HG02885 (cell line): ENCODE measurements around the gene HOXA9.

Source experiments
- ATAC-seq: cut with Tn5 transposase; IDR thresholded peaks from one replicate; pipeline ENCODE4 v1.9.1; 2021; ENCODE audit warnings: mild to moderate bottlenecking; ENCODE audit not compliant: unreplicated experiment, poor library complexity

The HOXA9 gene

GRCh38 chr7:27165089-27165995, at the start of gene HOXA9:
Gene HOXA9 (minus strand): TSS chr7:27165537. CDS start chr7:27165457, 80 bp downstream.
- ATAC-seq = no peak

DNA sequence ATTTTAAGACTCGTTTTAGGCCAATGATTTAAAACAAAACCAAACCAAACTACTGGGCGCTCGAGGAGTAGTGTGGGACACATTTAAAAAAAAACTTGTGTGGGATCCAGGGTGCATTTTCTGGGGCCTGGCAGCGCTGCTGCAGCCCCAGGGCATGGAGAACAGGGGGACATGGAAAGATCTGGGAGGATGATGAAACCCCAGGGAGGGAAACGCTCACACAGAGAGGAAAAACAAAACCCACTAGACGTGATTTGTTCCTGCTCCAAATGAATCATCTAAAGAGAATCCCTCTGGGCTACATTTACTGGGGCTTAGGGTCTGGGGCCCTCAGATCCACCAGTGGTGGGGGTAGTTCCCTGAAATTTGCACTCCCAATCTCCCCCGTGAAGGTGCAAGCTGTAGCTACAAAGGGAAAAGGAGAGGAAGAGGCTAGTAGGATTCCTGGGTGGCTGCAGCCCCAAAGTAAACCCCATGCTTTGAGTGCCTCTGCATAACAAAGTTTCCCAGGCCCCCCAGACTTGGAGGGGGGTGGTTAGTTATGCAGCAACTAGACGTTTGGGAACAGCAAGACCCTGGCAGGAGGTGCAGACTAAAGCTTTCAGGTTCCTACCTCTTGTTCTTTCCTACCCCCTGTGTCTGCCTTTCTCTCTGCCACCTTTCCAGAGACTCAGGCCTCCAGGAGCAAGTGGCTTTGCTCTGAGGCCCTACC, 49.1 kb upstream of the HOXA9 start:
- ATAC-seq = no peak

DNA sequence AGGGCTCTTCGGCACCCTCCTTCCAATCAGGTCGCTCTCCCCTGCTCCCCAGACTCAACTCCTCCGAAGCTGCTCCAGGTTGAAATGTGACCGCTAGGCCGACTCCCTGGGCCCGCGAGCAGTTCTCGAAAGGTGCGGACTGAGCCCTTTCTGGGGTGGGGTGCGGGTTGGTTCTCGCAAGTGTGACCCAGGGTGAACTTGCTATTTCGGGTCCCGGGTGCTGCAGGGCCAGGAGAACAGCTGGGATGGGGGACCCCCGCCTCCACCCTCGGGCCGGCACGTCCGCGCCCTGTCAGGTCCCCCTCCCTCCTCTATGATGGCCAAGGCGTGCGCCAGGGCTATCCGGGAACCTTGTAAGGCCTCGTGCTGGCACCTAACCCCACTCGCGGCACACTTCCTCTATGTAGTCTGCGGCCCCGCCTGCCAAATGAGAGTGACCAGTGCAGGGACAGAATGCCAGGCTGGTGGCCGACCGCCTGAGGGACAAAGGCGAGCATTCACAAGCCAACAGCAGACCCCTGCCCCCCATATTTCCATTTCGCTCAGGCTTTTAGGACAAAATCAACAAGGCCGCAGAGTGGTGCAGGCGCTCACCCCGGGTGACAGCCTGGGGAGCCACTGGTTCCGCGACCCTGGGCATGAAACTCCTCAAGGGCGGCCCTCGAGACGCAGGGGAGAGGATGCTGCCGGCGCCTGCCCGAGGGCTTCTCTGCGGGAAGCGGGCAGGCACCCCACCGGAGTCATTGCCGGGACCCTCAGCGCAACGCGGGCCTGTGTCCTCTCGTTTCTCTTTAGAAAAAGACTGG, 48.3 kb upstream of the HOXA9 start:
- no peak for ATAC-seq

GRCh38 chr7:27212497-27213432, 47.4 kb upstream of the HOXA9 start:
- no peak for ATAC-seq

DNA sequence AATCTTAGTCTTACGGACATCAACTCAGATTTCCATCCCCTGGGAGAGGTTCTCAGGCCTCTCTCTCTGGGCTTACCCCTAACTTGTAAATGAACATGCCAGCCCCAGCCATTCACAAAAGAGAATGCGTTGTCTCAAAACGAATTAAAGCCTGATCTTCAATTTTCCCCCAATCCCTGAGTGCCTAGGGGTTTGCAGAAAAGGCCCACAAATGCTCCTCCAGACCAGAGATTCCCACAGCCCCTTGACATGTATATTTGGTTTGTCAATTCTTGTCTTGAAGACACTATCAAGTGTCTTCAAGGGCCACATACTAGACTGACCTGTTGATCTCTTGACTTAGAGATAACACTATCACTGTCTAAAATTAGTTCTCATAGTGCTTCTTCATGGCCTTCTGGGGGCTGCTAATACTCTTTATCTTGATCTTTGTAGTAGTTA, 46.4 kb upstream of the HOXA9 start:
- ATAC-seq = no peak

DNA sequence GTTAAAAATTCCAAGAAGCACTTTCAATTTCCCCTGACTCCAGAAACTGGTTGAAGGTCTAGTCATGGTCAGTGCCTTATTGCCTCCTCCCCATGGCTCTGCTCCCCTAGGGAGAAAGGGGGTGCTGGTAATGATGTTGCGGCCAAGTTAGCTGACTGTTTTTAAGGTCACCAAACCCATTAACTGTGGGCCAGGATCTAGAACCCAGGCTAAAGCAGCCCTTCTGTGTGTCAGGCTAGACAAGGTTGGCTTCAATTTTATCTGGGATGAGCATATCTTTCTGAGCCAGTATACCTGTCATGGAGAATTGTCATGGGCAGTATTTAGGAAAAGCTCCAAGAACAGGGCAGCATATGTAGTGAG, 45.7 kb upstream of the HOXA9 start:
- ATAC-seq = no peak

- ATAC-seq = no peak
Observed at GRCh38 chr7:27210441-27211083, 45.2 kb upstream of the HOXA9 start.

GRCh38 chr7:27209933-27210440, 44.6 kb upstream of the HOXA9 start:
- ATAC-seq = no peak

DNA sequence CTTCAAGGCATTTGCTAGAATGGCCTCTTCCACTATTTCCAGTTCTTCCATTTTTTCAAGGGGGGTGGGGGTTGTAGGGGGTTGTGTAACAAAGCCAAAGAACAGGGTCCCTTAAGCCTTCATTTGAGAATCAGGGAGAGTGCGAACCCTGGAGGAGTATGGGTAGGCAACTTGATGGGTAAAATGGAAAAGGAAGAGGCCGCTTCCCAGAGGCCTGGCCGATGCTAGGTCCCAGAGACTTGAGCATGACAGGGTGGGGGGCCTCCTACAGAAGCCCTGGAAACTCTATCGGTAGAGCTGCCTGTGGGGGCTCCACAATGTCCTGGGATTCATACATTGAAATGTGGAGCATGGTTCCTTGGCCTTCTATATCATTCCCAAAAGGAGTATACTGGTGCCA, 43.7 kb upstream of the HOXA9 start:
- ATAC-seq = no peak

- ATAC-seq = no peak
Observed at GRCh38 chr7:27207348-27207985, 42.1 kb upstream of the HOXA9 start.

DNA sequence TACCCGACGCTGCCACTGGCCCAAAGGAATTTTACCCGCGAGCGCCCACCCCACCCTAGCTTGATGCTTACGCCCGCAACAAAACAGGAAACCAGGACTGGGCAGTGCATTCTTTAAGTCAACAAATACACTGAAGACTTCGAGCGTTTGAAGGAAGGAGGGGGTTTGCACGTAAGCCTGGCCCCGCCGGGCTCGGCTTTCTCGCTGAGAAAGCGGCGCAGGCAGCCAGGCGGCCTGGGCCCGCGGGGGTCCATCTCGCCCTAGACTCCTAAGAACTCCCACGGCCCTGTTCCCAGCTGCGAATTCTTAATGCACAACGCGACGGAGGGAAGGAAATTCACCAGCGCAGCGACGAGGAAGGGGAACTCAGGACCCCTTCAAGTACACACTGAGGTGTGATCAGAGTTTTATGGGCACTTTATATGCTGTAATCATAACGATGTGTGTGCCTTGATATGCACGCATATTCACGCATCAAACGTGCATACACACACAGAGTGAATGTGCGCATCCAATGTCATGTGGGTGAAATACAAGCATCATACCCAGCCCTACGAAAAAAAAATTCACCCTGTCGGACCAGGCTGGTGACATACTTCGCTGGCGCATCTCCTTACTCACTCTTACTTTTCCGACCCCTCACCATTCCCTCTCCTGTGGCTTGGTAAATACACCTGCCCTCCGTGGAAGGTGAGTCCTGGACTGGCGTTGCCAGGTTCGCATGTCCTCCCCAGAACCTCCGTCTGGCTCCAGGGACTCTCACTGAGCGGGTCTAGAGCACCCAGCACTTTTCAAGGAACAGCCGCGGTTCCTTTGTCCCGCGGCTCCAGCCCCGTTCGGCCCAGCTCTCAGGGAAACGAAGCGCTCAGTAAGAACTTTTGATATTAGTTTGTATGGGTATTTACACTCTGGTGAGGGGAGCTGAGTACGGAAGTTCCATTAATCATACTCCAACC, 40.3 kb upstream of the HOXA9 start:
- ATAC-seq = no peak

- no peak for ATAC-seq
Observed at GRCh38 chr7:27204851-27205322, 39.5 kb upstream of the HOXA9 start.

DNA sequence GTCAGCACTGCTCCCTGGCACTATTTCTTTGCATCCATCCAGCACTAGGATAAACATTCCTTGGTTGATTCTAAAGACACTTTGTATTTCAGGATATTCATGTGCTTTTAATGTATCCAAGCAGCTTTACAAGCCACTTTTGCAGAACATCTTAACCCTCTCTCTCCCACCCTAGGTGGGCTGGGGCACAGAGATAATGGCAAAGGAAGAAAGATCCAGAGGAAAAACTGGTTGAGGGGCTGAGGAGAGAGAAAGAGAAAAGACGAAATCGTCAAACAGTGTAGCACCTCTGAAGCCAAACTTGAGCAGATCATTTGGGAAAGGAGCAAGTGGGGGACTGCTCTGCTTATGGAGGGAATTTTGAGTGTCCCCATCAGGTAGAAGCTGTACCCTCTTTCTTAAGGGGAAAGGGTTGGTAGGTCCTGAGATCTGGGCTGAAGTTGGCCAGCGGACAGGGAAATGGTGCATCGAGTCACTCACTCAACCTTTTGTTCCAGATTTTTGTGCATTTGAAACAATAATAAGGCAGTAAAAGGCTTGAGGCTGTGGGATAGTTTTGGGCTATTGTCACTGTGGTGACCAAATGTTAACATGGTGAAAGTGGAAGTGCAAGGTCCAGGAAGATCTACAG, 38.7 kb upstream of the HOXA9 start:
- no peak for ATAC-seq

- ATAC-seq = no peak
Observed at GRCh38 chr7:27203365-27203953, 38.1 kb upstream of the HOXA9 start.

GRCh38 chr7:27202862-27203134, 37.5 kb upstream of the HOXA9 start:
- no peak for ATAC-seq

GRCh38 chr7:27202018-27202861, 36.9 kb upstream of the HOXA9 start:
- ATAC-seq = no peak
